Measurements from ENCODE around the gene ABHD12.

ABHD12 gene

DNA sequence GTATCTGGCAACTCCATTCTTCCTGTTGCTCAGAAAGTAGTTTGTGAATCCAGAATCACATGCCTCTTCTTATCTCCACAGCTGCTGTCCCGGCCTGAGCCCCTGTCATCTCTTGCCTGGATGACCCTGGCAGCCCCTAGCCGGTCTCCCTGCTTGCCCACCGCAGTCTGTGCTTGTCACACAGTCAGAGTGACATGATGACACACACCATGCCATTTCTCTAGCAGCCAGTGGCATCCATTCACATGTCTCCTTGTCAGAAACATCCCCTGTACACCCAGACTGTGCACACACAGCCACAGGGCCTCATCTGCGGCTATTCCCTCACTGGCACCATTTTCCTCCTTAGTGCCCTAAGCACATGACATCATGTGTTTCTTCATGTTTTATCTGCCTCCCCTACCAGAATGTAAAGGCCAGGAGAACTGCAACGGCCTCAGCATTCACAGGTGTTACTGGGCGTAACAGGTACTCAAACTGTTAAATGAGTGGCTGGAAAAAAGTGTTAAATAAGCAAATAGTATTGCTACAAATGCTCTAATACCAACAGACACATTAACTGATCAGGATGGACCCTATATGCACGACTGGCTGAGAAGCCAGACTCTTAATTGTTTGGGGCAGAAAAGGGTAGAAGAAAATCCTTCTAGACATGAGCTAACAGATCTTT, 9.6 kb downstream of the ABHD12 start:
- no peak for DNase-seq

DNA sequence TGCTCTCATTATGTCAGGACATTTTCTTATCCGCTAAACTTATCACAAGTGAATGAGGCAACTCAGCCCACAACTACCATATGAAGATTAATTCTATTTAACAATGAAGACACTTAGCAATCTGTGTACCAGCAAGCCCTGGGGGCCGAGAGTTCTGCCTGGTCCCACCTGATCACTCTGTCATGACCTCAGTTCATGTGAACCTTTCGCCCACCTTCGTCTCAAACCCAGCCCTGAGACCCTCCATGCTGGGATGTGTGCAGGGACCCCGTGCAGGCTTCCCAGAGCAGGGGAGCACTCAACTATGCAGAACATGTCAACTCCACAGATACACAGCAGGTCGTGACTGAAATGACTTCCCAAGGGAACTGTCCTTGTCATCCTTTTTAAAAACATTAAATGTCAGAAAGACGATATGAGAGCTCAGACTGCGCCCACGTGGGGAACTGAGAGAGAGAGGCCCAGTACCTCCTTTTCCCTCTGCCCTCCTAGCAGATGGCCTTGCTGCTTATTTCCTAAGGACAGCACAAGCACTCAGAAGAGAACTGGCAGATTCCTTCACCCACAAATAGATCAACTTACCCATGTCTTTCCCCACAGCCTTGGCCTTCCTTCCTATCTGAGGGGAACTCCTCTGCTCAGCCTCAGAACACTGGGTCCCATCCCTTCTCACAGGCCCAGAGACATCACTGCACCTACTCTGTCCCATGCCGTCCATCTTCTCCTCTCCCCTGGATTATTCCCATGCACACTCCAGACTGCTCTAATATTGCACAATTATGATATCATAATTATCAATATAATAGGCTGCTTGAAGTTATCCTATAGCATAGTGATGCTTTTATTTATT, 11.5 kb downstream of the ABHD12 start:
- DNase-seq: no peak

DNA sequence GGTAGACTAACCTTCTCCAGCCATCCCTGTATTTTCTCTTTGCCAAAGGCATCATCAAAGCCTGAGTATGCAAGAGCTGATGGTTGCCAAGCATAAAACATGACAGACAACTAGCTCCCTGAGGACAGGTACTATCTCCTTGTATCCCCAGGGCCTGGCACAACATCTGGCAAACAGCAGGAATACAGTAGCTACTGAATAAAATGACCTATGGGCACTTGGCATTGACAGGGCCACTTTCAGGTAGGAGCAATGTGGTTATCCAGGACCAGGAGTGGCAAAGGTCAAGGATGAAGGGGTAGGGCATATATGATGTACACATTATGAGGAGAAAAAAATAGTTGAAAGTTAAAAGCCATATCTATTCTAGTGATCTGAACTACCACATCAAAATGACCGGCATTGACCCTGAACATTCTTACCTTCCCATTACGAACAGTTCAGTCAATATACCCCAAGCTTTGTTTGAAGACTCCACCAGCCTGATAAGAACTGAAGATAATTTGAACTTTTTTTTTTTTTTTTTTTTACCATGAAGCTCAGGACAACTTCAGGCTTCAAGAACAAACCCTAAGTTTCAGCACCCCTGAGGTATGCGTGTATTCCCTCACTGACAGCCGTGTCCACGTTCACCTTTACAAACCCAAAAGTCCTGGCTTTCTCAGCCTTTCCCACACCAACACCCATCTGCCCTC, 12.3 kb downstream of the ABHD12 start:
- DNase-seq: no peak

DNA sequence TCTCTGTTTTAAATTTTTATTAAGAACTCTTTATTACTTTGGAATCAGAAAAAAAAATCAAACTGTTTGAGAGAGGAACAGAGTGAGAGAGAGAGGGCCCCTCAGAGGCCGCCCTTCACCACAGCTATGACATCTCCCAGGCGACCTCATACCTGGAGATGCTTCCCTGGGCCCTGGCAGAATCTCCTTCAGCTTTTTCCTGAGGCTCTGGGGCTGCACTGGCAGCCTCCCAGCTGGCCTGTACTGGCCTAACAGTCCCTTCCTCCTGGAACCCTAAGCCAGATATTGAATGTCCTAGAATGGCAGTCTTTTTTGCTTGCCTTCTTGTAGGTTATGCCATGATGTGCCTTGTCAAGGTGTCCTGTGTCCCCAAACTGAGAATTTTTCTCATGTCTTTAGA, 13.7 kb downstream of the ABHD12 start:
- no peak for DNase-seq

DNA sequence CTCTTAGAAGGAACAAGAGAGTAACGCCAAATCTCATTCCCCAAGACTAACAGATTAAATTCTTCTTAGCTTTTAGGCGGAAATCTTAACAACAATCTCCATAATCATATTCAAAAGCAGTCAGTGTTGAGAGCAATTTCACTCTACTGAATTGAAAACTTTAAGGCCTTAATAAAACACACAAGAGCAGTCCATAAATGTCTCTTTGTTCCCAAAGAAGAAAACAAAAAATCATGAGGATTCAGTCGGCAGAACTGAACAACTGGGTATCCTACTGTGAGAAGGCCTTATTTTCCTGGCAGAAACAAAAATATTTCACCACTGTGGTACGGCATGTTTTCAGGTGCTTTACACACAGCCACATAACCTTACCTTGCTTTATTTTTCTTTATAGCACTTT, 14.4 kb downstream of the ABHD12 start:
- DNase-seq: no peak

DNA sequence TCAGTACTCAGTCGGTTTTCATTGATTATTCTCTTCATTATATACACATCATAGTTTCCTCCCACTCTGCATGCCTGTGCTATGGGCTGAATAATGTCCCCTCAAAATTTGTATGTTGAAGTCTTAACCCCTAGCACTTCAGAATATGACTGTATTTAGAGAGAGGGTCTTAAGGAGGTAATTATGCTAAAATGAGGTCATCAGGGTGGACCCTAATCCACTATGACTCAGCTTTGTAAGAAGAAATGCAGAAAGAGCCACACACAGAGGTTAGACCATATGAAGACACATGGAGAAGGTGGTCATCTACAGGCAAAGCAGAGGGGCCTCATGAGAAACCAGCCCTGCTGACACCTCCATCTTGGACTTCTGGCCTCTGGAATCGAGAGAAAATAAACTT, 15.8 kb downstream of the ABHD12 start:
- DNase-seq: no peak

DNA sequence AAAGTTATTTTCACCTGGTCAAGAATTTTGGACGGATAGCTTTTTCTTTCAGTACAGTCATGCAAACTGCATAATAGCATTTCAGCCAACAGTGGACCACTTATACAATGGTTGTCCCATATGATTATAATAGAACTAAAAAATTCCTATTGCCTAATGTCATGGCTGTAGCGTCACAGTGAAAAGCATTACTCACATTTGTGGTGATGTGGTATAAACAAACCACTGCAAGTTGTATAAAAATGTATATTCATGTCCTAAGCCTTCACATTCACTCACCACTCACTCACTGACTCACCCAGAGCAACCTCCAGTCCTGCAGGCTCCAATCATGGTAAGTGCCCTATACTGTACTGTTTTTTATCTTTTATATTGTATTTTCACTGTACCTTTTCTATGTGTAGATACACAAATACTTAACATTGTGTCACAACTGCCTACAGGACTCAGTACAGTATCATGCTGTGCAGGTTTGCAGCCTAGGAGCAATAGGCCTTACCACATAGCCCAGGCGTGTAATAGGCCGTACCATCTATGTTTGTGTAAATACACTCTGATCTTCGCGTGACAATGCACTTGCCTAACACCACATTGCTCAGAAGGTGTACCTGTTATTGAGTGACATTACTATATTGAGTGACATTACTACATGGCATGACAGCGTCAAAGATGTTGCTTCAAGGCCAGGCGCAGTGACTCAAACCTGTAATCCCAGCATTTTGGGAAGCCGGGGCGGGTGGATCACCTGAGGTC, 17.9 kb downstream of the ABHD12 start:
- peak; percentile 92 for DNase-seq

DNA sequence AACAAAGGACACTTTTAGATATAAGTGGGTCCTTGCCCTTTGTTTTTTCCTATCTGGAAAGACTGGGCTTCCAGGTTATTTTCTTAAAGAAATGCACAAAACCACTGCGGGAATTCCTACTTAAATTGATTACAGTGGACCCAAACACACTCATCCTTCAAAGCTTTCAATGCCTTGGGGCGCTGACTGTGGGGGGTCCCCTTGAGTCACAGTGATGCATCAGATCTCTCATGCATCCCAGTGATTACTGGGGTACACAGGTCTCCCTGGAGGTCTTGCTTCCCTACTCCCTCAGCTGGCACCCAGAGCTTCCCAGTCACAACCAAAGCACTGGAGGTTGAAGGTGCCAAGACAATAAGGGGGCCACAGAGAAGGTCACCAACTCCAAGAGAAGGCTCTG, 20.7 kb downstream of the ABHD12 start:
- no peak for DNase-seq

DNA sequence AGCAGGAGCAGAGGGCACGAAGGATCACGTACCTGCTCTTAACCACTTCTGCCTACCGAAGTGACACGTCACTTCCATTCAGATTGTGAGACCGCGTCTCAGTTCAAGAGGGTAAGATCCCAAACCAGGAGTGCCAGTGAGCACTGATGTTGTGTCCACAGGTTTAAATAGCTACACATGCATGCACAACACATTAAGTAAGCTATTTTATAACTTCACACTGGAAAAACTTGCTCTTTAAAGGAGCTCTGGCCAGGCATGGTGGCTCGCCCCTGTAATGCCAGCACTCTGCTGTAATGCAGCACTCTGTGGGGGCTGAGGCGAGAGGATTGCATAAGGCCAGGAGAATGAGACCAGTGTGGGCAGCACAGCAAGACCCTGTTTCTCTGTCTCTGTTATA, 21.1 kb downstream of the ABHD12 start:
- no peak for DNase-seq

DNA sequence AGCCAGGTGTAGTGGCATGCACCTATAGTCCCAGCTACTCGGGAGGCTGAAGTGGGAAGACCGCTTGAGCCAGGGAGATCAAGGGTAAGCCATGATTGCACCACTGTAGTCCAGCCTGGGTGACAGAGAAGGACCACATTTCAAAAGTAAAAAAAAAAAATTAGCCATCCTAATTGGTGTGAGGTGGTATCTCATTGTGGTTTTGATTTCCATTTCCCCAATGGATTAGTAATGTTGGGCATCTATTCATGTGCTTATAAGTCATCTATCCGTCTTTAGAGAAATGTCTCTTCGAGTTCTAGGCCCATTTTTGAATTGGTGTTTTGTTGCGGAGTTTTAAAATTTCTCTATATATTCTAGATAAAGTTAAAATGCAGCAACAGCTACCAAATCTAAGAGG, 21.7 kb downstream of the ABHD12 start:
- no peak for DNase-seq

DNA sequence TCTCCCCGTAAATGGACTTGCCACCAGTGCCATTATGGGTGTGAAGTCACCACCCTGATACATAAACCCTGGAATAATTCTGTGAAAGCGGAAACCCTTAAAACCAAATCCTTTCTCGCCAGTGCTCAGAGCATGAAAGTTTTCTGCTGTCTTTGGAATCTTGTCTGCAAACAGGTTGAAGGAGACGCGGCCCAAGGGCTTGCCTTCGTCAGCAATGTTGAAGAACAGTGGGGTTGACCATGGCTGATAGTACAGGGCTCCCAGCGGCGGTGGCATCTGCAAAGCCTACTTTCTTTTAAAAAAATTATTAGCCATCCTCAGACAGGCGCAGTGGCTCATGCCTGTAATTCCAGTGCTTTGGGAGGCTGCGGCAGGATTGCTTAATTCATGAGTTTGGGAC, 22.1 kb downstream of the ABHD12 start:
- no peak for DNase-seq

DNA sequence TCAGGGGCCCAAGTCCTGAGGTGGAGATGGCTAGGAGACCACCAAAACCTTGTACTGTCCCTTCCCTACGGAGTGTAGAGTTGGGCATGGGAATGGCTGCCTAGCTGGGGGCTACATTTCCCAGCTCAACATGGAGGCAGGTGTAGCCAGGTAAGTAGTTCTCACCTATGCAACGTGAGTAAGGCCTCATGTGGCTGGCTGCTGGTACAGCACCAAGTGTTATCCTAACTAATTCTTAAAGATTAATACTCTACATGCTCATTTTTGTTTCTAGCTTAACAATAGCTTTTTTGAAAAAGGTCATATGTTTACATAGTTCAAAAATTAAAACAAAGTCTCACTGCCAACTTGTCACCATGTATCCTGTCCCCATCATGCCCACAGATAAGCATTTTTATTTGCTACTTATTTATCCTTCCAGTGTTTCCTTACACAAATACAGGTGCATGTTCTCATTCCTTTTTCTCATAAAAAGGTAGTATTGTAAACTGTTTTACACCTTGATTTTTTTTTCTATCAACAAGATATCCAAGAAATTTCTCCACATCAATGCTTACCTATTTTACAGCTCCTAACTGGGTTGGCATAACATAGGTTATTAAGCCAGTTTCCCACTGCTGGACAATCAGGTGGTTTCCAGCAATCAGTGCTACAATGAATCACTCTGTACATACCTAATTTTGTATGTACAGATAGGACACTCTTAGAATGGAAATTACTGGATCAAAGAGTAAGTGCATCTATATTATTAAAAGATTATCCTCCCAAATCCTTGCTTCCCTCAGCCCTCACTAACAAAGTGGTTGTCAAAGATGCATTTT, 25.5 kb downstream of the ABHD12 start:
- DNase-seq: no peak

DNA sequence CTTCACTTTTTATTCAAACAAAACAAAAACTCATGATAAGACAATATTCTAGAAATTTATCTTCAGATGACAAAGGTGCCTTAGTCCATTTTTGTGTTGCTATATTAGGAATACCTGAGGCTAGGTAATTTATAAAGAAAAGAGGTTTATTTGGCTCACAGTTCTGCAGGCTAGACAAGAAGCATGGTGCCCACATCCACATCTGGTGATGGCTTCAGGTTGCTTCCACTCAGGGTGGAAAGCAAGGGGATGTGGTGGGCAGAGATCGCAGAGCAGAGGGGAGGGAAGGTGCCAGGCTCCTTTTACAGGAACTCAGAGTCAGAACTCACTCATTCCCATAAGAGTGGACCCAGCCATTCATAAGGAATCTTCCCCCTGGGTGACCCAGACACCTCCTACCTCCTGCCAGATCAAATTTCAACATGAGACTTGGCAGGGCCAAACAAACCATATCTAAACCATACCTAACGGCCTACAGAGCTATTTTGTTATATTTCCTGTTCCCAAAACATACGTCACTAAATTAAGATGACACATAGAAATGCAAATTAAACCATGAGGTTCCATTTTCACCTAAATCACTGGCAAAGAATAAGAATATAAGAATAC, 26.4 kb downstream of the ABHD12 start:
- no peak for DNase-seq

DNA sequence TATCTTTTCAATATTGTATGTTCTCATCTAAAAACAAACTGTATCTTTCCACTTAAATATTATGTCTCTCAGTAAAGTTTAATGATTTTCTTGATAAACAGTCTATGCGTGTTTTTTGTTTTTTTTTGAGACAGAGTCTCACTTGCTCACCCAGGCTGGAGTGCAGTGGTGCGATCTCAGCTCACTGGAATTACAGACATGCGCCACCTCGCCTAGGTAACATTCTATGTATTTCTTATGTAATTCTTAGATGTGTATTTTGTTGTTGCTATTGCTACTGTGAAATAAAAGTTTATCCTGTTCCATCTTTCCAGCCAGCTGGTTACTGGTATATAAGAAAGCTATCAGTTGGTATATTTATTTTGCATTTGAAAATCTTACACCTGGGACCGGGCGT, 29.4 kb downstream of the ABHD12 start:
- DNase-seq: peak; percentile 52

DNA sequence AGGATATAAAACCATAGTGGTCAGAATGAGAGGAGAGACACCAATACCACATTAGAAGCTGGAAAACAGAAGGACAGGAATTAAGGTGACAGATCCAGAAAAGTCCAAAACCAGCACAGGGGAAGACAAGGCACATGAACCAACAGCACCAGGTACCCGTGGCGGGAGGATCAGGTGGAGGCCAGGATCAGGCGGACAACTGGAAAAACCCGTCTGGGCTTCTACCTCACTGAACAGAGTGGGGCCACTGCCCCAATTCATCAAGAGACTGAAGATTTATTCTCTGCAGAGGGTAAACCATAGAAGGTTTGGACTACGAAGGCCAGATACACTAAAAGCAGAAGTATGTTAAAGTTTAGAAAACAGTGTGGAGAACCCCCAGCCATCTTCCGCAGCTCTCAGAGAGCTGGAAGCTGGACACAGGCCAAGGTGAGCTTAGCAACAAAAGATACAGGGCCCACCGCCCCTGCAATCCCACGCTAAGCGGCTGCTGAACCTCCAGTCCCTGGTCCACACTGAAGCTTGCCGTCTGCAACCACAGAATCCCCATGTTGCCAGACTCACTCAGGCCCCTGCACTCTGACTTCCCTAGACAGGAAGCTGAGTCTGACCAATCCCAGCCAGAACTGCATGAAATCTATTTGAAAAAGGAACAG, 29.9 kb downstream of the ABHD12 start:
- peak; percentile 57 for DNase-seq

DNA sequence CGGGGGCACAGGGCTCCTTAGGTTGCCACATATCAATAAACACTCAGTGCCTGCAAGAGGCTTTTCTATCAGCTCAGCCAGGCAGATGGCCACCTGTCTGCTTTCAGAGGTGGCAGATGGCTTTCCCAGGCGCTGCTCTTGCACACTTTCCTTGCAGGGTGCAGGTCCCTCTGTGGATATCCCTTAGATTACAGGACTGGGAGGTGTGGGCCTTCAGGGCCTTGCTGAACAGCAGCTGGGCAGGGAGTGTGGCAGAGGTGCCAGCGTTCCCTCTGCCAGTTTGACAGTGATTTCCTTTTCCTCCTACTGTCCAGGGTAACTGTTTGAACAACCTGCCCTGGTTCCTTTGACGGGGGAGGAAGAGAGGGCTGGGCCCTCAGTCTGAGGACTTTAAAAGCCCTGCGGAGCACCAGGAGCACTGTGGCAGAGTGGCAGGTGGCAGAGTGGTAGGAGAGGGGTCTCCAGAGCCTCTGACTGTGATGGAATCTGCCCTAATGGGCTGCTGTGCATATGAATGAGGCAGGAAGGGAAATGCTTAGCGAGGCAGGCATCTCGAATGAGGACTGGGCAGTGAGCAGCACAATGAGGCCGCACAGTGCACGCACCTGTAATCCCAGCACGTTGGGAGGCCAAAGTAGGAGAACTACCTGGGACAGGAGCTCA, 34.2 kb downstream of the ABHD12 start:
- no peak for DNase-seq

DNA sequence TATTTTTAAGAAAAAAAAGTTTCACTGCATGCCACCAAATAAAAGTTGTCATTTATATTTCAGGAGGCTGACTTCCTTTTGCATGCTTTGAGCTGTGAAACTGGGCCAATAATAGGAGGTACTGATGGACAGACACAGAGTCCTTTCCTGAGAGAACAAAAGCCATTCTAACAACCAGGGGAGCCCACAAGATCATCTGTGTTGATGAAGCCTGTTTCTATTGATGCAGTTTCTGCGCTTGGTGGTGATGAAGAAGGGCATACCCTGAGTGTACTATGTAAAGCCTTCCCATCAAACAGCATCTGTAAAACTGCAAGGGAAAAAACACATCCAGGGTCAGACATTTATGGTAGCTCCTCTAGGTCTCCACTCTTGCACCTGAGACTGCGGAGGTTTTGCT, 34.8 kb downstream of the ABHD12 start:
- no peak for DNase-seq

DNA sequence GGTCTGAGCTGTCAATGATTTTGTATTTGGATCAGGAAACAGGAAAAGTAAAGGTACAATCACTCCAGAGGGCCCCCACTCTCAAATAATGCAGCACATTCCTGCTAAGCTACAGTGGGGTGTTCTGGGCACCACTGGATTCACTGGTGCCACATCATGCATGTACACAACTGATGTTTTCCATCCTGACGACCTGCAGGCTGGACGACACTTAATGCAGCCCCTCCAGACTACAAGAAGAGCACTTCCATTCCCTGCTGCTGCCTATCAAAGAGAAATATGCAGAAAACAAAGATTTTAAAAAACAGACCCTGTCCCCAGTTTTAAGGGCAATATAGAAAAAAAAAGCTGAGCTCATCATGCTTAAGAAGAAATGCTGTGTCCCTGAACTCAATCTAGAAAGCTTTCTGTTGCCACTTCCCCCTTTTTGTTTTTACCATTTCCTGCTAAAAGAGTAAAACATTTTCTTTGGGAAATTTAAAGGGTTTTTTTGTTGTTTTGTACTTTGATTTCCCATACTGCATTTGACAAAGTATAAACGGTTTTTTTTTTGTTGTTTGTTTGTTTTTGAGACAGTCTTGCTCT, 35.5 kb downstream of the ABHD12 start:
- DNase-seq: no peak

DNA sequence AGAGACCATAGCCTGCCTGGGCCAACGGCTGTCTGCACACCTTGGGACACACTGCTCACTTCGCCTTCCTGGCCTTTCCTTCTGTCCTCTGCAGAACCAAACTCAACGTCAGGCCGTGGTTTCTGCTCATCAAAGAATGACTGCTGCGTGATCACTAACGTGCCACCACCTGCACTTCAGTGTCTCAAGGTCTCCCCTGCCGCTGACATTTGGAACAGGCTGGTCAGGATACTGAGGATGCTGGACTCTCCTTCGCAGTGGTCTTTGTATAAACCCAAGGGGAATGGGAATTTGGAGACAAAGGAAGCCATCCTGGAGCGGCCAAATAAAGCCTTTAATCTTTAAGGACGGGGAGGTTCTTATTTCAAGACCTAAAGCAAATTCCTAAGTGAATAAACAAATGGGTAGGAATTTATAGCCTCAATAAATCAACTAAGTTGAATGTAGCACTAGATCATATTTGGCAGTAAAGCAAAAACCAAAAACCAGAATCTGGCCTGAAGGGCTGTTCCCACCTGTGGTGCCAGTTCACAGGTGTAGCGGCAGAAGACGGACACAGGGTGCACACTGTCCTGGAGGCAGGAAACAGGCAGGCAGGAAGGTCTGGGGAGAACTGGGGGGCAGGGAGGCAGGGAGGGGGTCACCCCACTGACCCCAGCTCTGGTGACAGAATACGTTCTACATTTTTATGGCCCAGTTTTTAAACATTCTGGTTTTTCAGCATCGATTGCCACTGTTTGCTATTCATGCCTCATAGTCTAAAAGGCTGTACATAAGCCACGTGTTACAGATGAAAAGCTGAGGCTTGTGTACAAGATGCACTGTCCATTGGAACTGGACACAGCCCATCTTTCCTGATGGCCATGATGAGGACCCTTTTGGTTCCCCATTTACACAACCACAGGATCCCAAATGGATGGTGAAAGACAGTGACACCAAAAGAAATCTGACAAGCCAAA, 36.6 kb downstream of the ABHD12 start:
- no peak for DNase-seq

Data from fibroblast of upper back skin (primary cell).